Ammon's horn (tissue), 1 donor: ENCODE results near the gene OR10D3.

Experiments used
- DNase-seq: peaks from one replicate; pipeline ENCODE4 v3.0.0-alpha.2; 2016; ENCODE audit warnings: low spot score

Gene OR10D3

DNA sequence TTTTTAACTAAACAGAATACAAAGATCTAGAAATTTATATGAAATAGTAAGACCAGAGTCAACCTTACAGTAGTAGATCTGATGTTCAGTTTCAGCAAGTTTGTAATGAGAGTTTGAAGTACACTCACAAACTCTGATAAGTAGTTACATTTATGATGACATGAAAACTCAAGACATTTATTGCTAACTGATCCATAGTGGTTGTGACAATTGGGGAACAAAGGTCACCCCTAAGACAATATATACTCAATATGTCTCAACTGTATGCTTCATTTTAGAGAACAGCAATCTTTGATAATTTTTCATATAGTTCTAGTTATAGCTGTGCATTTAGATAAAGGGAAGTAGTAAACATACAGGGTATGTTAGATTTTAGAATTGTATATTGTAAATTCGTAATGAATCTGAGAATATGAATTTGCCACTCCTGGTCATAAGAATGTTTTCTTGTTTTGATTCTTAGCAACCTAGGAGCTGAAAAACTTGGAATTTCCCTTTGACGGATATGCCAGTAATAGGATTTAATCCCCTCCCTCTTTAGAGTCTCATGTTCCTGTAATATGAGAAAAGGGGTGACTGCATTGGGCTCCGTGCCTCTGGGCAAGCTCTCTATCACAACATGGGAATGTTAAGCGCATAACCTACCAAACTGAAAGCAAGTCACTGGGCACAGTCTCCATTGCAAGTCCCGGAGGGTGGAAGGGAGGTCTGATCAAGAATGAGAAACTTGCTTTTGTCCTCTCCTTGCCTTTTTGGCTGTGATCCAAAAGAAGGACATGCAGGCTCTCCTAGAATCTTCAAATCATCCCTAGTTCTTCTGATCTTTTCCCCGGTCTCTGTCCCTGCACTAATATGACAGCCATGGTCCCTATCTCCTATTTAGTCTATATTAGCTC is 11.4 kb downstream of the OR10D3 start:
- no peak for DNase-seq

DNA sequence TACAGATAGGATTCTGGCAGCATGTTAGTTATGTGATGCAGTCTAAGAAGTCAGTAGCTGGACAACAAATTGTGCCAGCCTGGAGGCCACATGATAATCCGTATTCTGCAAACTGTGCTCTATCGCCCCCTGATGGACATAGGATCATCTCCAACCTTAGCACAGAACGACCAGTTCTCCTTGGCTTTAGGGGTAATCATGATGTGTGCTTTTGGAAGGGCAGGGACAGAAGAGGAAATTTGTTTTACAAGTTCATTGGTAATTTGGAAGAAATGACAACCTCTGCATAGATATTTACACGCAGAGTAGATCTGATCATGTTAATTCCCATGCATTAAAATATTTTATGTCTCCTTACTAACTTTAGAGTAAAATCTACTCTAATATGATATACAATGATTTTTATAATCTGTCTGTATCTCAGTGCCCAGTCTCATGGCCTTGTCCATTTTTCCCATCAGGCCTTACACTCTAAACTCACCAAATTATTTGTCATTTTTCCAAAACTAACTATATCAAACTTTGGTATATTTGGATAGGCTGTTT is 12.1 kb downstream of the OR10D3 start:
- DNase-seq = no peak

DNA sequence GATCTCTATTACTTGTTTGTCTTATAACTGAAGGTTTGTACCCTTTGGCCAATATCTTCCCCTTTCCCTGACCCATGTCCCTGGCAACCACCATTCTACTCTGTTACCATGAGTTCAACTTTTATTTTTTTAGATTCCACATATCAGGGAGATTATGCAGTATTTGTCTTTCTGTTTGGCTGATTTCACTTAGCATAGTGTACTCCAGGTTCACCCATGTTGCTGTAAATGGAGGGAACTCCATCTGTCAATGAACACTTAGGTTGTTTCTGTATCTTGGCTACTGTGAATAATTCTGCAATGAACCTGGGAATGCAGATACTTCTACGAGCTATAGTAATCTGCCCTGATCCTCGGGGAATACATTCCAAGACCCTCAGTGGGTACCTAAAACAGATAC is 14.9 kb downstream of the OR10D3 start:
- no peak for DNase-seq

DNA sequence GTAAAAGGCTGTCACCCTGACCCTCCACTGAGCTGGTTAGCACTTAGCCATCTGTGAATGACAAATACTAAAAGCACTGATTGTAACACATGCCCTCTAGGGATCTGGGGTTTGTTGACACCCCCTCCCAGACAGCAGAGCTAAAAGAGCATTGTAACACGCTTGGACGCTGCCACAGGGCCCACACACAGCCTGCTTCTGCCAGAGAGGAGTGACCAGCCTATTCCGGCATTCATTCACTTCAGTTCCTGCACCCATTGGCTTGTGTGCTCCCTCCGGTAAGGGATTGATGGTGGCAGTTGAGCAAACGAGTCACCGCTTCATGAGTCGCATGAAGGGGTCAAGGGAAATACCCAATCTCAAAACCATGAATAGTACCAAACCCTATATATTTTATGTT is 15.8 kb downstream of the OR10D3 start:
- DNase-seq = no peak

DNA sequence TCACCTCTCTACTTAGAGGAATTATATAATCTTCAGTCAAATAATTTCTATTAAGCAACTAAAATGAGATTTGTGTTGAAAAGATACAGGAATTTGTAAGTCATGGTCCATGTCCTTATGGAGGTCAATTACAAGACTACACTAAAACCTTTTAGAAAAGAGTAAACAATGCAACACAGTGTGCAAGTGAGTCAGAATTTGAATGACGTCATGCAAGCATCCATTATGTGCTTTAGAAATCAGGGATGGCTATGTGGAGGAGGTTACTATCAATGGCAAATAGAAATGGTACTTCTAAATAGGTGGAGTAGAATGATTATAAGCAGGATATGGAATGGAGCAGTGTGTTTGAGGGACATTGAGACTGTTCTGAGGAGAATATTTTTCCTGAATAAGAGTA is 16.6 kb downstream of the OR10D3 start:
- DNase-seq = no peak

DNA sequence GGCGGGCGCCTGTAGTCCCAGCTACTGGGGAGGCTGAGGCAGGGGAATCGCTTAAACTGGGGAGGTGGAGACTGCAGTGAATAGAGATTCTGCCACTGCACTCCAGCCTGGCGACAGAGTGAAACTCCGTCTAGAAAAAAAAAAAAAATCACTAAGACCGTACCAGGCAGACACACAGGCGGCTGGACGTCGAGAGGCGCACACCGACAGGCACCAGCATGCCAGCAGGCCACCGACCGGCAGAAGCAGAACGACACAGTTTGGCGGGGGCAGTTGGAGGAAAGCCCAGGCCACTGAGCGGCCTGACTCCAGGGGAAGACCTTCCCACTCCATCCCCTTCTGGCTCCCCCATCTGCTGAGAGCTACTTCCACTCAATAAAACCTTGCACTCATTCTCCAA is 17.5 kb downstream of the OR10D3 start:
- no peak for DNase-seq

DNA sequence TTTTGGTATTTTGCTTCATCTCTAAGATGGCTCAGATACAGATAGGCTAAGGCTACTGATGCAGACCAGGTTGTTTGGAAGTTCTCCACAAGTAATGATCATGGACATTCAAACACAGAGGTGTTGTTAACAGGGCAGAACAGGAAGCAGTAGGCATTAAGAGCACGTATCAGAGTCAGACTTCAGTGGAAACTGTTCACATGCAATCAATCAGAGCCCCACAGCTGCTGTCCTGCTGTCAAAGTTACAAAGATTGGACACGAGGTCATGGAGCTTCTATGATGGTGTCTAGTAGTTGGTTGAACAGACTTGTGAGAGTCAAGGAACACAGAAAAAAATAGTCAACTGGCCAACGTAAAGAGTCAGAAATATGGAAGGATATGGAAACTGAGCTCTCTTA is 19.8 kb downstream of the OR10D3 start:
- no peak for DNase-seq

DNA sequence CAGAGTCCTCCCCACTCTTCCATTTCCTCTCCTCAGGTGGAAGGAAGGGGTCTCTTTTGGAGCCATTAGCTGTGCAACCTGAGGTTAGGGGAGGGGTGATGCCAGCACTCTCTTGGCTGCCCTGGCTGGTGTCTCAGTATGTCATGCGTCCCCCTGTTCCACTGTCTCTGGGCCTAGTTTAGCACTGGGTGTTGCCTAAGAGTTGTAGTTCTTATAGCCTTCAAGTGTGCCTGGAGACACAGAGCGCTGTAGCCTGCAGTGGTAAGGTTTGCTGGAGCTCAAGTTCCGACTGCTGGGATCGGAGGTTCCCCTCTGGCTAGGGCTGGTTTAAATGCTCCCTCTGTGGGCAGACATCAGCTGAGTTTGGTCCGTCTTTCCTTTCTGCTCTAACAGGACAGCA is 20.9 kb downstream of the OR10D3 start:
- no peak for DNase-seq

DNA sequence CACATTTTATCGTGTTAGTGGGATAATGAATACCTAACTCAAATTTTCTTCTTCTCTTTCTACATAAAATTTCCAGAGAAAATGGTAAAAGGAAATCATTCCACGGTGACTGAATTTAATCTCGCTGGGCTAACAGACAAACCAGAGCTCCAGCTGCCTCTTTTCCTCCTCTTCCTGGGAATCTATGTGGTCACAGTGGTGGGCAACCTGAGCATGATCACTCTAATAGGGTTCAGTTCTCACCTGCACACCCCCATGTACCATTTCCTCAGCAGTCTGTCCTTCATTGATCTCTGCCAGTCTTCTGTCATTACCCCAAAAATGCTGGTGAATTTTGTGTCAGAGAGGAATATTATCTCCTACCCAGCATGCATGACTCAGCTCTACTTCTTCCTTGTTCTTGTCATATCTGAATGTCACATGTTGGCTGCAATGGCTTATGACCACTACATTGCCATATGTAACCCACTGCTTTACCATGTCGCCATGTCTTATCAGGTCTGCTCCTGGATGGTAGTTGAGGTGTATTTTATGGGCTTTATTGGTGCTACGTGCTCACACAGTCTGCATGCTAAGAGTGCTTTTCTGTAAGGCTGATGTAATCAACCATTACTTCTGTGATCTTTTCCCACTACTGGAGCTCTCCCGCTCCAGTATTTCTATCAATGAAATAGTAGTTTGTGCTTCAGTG is 24.1 kb downstream of the OR10D3 start:
- DNase-seq = no peak

DNA sequence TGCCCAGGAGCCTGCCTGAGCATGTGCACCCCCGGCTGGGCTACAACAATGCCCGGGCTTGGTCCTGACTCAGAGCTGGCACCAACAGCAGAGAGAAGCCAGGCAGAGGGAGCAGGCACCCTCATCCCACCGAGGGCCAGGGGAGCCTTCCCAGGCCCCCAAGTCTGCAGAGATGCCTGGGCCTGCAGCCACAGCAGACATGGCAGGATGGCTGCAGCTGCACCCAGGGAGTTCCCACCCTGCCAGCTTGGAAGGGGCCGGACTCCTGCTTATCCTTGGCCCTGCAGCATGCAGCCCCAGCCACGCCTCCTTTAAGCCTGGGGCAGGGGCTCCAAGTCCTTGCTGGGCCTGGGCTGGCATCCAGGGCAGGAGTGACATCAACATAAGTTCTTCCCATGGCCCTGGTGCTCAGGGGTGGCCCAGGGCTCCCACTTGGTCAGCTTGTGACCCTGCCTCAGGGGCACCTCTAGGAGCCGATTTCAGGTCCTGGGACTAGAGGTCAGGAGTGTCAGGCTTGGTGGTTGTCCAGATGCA is 26.7 kb downstream of the OR10D3 start:
- no peak for DNase-seq

DNA sequence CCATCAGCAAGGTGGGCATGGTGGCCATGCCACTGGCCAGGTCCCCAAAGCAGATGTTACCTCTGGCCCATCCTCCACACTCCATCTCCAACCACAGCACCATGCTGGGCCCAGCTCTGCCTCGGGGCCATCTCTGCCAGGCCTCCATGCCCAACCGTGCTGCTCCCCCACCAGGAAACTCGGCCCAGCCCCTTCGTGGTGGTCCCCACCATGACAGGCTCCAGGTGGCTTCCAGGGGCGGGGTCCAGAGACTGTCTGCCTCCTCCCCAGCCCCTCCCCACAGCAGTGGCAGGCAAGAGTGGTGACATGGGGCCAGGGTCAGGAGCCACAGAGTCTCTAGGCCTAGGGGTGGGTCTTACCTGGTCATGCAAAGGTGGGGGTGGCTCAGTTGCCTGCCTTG is 27.3 kb downstream of the OR10D3 start:
- no peak for DNase-seq

DNA sequence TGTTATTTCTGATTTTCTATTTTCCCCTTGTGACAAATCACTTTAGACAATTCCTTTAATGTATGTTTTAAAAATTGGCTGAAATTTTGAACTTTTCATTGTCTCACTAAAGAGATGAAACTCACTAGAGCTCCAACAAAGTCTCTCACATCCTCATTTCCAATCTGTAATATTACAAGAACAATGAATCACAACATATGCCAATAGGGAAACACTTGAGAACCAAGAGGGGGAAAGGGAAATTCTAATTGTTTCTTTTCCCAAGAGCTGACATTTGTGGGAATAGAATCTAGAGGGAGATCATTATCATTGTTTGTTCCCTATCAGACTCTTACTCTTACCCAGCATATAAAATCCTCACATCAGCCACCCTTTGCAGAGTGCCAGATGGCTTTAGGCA is 28.2 kb downstream of the OR10D3 start:
- no peak for DNase-seq

DNA sequence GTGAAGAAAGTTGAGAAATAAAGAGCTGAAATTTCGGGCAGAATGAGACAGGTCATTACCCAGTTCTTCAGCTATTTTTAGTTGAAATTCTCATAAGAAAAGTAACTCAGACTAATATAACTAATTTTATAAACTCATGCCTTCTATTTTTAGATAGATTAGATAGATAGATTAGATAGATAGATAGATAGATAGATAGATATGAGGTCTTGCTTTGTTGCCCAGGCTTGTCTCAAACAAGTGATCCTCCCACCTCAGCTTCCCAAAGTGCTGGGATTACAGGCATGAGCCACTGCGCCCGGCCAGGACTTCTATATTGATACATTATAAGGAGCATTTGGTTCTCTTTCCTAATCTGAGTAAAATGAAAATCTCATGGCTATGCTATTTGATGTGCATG is 30.9 kb downstream of the OR10D3 start:
- no peak for DNase-seq

DNA sequence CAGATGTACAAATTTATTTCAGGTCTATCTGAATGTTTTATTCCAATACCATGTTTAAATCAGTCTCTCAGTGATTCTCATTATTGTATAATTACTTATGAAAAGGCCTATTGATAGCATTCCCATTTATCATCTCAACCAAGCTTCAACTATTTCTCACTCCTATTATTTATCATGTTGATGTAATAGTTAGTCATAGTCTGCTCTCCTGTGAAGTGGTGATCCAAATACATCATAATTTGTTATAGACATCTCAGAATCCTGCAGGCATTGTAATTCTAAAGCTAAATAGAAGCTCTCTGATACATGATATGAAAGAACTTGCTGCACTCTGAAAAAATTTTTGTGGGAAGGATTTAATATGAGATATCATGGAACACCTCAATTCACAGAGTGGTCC is 36.0 kb downstream of the OR10D3 start:
- DNase-seq = no peak

DNA sequence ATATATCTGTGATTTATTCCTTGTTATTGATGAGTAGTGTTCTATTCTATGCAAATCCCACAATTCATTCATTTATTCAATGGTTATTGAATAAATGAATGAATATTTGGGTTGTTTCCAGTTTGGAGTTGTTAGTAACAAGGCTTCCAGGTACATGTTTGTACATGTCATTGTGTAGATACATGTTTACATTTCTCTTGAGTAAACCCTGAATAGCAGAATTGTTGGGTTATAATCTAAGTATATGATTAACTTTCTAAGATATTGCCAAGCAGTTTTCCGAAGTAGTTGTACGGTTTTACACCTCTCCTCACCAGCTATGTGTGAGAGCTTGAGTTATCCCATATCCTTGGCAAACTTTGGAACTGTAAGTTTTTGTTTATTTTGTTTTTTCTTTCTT is 39.3 kb downstream of the OR10D3 start:
- DNase-seq = no peak

DNA sequence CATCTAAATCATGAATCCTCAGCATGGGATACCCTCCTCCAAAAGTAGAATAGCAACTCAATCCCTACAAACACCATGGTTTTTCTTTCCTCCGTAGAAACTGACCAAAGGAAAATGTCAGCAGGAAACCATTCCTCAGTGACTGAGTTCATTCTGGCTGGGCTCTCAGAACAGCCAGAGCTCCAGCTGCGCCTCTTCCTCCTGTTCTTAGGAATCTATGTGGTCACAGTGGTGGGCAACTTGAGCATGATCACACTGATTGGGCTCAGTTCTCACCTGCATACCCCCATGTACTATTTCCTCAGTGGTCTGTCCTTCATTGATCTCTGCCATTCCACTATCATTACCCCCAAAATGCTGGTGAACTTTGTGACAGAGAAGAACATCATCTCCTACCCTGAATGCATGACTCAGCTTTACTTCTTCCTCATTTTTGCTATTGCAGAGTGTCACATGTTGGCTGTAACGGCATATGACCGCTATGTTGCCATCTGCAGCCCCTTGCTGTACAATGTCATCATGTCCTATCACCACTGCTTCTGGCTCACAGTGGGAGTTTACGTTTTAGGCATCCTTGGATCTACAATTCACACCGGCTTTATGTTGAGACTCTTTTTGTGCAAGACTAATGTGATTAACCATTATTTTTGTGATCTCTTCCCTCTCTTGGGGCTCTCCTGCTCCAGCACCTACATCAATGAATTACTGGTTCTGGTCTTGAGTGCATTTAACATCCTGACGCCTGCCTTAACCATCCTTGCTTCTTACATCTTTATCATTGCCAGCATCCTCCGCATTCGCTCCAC is 41.7 kb downstream of the OR10D3 start:
- DNase-seq = peak; percentile 15

DNA sequence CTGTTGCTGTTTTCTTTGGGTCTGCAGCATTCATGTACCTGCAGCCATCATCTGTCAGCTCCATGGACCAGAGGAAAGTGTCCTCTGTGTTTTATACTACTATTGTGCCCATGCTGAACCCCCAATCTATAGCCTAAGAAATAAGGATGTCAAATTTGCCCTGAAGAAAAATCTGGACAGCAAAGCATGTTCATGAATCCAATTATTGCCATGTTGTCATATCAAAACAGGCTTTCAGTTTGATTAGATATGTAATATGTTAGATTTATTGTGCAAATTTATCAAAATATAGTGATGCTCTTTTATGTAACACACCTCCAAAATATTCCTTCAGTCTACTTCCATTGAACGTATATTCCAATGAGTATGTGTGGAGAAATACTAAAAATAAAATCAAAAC is 42.3 kb downstream of the OR10D3 start:
- no peak for DNase-seq

DNA sequence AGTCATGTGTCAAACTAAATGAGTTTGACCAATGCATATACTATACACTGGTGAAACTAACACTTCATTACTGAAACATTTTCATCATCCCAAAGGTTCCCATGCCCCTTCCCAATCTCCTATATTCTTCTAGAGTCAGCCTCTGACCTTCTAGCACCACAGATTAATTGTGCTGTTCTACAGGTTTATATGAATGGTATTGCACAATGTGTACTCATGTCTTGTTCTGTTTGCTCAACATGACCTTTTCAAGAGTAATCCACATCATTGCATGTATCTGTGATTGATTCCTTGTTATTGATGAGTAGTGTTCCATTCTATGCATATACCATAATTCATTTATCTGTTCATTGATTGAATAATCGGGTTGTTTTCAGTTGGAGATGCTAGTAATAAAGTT is 50.2 kb downstream of the OR10D3 start:
- DNase-seq = no peak
